GM21381 (cell line): ENCODE results near the gene LAMA2.
"Not testable (repeated sequence)": the region's sequence is repeated elsewhere in the genome, so short reads cannot be mapped to it uniquely, and the experiment has no call there.

Experiments used
- ATAC-seq: cut with Tn5 transposase; IDR thresholded peaks from one replicate; pipeline ENCODE4 v1.9.1; 2021; ENCODE audit warnings: mild to moderate bottlenecking, moderate library complexity; ENCODE audit not compliant: unreplicated experiment

Gene LAMA2

DNA sequence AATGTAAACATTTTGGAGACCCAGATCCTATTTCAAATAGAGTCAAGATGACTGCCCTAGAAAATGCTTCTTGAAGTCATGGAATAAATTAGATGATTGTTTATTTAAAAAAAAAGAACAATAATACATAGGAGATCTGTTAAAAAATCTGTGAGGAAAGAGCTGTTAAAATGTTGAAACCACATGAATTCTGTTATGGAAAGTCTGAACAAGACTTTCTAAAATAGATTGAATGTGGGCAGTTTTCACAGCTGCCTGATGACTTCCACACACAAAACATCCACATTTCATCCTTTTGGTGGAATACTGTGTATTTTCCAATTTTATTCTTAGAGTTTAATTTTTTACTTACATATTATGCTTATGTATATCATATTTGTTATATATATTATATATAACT lies 186.1 kb downstream of the LAMA2 start:
- no peak for ATAC-seq

DNA sequence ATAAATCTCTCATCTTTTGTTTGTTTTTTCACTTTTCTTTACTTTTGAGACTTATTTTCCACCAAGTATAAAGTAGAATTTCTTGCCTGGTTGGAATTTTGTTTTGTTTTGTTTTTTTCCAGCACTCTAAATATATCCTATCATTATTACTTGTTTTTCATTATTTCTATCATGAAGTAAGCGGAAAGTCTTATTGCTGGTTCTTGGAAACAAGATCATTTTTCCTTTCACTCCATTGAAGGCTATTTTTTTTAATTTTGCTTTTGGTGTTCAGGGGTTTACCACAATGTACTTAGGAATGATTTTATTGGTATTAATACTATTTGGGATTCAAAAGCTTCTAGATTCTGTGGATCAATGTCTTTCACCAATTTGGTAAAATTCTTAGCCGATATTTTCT lies 190.1 kb downstream of the LAMA2 start:
- ATAC-seq = no peak

DNA sequence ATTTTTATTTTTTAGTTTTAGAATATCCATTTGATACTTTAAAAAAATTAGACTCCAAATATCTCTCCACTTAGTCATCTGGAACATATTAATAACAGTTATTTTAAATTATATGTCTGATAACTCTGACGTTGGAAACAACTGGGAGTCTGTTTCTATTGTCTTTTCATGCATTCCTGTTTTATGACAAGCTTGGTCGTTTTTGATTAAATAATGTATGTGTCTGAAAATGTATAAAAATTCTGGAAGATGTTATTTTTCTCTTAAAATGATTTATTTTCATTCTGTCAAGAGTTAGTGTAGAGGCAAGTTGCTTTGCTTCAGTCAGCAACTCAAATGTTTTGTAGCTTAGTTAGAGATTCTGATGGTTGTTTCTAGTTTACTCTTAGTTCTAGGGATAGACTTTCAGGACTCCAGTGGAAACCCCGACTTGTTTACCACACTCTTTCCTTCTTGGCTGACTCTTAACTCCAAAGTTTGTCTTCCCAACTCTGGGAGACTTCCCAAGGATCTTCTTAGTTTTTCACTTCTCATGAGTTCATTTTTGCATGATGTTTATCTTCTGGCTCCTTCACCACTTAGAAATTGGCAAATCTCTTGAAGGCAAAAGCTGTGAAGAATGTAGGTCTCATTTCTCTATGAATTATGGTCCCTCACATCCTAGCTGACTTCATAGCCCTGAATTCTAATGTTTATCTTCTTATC lies 190.9 kb downstream of the LAMA2 start:
- no peak for ATAC-seq

DNA sequence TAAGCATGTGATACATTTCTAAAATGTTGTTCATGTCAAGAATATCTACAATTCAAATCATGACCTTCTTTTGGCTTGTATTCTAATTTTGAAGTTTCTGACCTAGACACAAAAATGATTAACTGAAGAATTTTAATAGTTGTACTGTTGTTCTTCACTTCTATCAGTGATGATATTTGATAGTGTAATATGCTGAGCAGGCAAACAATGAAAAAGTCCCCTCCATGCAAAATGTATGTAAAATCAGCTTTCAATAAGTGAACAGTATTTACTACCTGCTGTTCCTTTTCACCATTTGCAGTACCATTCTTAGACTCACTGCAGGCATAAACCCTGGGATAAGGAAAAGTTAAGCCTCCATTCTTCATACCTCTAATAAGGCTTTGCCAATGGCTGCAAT lies 201.5 kb downstream of the LAMA2 start:
- ATAC-seq = no peak

DNA sequence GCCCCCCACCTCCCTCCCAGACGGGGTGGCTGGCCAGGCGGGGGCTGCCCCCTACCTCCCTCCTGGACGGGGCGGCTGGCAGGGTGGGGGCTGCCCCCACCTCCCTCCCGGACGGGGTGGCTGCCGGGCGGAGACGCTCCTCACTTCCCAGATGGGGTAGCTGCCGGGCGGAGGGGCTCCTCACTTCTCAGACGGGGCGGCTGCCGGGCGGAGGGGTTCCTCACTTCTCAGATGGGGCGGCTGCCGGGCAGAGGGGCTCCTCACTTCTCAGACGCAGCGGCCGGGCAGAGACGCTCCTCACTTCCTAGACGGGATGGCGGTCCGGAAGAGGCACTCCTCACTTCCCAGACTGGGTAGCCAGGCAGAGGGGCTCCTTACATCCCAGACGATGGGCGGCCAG lies 205.5 kb downstream of the LAMA2 start:
- not testable (repeated sequence) for ATAC-seq

DNA sequence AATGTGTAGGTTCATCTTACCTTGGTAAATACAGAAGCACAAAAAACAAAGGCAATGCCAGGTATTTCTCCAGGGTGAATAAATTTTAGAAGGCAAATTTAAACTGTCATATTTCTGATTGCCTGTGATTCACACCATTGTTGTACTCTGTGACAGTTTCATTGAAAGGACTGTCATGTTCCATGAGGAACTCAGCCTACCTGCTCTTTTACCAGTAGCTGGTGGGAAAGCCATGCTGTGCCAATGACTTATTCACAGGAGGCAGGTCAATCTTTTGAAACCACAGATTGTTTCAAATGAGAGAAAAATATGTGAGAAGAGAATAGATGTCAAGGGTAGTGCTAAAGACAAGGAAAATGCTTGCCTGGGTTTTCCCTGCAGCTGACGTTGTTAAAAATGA lies 206.4 kb downstream of the LAMA2 start:
- ATAC-seq = no peak

DNA sequence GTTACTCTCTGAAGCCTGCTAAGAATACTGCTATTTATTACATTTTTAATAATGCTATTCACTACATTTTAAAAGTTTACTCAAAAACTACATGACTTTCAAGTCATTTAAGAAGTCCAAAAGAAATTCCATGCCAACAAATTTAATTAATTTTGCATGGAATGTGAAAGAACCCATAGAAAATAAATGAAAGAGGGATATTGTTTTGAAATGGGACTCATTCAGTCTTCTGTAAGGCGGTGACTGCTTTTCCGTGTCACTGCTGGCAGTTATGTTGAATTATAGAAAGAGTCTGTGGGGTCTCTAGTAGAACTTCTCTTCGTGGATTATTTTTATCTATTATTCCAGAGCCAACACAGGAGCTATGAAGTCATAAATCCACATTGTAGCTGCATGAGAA lies 211.2 kb downstream of the LAMA2 start:
- no peak for ATAC-seq

DNA sequence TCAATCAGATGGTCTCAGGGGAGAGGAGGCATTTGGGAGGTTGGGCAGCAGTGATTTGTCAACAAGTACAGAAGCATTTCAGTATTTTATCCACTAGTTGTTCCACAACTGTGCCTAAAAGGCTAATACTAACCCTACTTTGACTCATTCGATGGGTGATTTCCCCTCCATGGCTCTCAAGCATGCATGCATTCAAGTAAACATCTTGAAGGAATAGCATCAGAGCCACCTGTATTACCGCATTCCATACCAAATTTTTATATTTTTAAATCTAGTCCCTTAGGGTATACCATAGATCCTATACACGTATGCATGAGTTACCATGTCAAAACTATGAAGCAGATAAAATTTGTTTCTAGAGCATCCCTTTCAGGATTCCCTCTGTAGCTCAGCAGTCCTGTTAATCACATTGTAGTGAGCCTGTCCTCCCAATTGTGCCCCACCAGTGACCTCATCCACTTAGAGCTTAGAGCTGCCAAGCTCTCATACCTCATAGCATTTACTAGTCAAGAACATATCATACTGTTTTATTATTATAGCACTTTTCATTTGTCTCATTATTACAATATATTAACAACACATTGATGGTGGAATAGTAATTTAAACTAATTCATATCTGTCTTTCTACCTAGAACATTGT lies 213.8 kb downstream of the LAMA2 start:
- ATAC-seq = no peak

DNA sequence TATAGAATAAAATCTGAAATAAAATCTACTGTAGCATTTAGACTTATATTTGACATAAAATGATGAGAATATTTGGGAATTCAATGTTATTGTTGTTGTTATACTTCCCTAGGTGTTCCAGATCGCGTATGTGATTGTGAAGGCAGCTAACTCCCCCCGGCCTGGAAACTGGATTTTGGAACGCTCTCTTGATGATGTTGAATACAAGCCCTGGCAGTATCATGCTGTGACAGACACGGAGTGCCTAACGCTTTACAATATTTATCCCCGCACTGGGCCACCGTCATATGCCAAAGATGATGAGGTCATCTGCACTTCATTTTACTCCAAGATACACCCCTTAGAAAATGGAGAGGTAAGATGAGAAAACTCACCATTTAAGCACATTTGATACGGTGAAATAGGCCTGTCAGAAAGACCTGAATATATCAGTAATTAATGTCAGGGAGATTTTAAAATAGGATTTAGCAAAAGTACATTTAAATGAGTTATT lies 215.2 kb downstream of the LAMA2 start:
- ATAC-seq = no peak

DNA sequence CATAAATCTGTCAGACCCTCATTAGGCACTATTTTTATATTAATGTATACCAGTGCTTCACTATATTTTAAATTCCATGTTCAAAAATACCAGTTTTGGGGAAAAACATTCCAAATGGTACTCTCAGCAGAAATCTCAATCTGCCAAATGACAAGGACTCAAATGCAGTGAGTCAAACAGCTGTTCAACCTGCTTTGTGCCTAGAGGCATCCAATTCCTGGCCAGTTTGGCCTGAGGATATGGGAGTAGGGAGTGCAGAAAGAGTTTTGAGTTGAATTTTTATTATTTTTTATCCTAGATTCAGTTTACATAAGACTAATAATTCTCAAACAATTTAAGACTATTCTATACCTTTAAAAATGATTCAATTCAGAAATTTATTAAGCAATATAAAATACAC lies 216.8 kb downstream of the LAMA2 start:
- ATAC-seq = no peak

DNA sequence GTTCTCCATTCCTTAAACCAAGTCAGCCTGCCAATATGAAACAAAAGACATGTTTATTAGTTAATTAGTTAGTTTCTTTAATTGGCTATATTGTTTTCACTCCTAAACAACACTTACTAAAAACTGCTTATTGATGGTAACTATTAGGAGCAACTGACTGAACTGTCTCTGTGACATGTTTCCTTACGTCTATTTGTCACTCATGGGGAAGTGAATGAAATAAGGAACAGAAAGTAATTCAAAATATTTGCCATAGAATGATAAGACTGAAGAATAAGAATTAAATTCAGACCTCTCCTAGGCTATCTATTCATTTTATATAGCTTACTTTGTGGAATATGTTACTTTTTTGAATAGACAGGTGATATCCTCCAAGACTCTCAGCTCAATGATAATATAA lies 217.2 kb downstream of the LAMA2 start:
- no peak for ATAC-seq

DNA sequence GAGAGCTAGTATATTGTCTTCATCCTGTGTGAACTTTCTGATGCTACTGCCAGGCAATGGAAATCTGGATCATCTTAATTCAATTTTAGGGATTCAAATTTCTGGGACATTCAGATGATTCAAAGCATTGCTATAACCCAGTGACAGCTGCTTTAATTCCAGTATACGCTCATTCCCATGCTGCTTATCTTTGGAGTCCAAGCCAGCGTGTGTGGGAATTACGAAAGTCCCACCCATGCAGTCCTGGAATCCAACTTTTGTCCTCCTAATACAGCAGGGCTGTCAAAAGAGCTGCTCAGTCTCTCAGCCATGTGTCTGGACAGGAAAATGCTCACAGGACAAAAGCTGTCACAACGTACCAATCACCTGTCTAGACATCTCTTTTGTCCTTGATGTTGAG lies 219.8 kb downstream of the LAMA2 start:
- no peak for ATAC-seq

DNA sequence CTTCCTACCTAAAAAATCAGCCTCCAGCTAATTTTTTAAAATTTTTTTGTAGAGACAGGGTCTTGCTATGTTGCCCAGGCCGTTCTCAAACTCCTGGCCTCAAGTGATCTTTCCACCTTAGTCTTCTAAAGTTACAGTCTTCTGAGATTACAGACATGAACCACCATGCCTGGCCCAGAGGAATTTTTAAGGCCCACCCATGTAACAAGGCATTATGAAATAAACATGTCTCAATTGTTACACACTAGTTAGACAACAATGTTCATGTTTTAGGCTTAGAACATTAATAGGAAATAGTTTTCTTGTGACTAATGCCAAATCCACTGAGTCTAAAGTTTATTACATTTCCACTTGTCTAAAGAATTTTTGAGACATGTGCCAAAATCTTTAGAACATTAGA lies 221.2 kb downstream of the LAMA2 start:
- no peak for ATAC-seq

DNA sequence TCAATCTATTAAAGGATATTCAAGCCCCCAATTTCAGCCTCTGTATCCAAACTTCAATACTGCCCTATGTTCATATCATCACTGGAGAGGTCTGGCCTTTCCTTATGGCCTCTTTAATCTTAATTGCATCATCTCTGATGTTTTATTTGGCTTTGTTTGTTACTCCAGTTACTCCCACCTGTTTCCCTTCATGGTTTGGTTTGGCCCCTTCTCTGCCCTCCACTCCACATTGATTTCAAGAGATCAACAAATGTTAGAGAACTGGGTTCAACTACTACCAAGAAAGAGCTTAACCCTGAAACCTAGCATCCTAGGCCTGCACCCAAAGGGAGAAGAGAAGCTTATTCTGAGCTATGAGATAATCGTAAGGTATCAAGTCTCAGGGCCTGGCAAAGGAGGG lies 221.6 kb downstream of the LAMA2 start:
- ATAC-seq = no peak

DNA sequence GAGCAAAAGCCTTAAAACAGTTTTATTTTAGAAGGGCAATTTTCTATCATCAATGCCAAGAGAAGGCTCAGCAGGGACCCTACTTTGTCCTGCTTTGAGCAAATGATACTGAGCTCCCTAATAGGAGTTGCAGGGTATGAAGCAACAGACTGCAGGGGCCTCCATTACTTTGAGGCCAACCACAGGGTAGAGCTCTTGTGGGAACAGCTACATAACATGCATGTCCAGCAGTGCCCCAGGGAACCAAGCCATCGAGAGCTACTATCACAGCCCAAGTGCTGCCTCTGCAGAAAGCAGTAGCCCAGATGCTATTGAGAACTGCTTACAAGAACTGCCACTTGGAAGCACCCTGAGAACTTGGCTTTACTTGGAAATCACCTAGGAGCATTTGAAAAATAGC lies 222.1 kb downstream of the LAMA2 start:
- ATAC-seq = no peak

DNA sequence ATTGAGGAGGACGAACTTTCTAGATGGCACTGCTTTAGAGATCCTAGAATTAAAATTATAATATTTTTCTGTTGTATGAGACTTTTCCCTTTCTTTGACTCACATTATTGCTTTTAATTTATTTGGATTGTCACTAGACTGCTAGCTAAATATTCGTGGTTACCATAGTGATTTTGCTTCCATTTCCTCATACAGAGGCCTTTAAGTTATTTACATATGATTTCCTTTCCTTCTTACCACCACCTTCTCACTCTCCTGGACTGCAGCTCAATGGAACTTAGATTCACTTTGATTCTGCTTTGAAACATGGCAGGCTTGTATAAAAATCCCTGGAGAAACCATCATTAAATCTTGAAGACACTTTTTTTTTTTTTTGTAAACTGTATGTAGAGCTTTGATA lies 222.9 kb downstream of the LAMA2 start:
- no peak for ATAC-seq

DNA sequence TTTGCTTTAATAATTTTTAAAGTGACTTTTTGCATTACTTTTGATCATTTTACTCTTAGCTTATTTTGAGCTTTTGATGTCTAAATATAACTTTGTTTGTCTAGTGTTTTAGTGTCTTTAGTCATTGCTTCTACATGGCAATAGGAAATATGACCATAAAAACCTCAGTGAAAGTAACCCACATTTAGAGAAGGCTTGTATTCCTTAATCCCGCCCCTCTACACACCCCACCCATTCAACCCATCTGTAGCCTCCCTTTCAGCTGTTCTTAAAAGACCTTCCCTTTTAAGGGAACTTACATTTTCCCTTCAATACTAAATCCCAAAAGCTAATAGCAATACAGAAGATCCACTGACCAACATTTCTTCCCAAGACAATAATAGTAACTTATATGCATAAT lies 225.4 kb downstream of the LAMA2 start:
- no peak for ATAC-seq

DNA sequence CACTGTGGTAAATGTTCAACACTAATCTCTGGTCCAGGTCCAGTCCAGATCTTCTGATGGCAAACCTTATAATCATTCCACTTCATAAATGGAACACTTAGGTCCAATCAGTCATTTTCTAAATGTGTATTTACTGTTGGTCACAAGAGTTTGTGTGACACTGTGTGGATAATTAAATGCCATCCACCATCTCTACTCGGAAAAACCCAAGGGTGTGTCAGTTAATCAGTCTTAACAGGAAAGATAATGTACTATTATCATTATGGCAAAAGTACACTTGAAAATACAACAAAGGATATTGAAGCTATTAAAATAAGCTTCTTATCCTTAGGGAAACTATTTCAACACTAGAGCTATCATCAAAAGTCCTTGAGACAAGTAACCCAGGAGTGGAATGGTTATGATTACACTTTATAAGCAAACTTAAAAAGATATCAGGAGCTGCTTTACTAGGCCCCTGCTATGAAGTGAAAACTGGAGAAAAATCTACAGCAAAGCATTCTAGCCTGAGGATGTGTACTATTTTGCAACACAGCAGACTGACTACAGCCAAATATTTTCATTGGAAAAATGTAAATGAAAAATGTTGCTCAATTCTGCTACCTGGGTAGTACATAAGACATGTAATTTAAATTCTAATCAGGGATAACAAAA lies 227.9 kb downstream of the LAMA2 start:
- no peak for ATAC-seq

DNA sequence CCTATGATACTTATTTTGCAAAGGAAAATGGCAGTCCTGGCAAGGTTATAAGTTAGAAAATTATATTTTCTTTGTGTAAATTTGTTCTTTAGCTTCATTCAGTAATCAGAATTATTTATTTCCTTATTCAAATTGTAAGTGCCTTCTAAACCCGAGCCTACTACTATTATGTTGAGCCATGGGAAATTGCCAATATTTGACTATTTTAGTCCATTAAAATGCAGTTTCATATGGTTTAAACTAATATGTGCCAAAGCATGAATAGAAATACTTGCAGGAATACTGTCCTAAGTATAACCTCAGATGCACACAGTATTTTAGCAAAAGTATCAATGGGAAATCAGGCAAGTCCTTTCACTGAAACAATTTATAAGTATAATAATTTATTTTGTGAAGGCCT lies 228.4 kb downstream of the LAMA2 start:
- no peak for ATAC-seq

DNA sequence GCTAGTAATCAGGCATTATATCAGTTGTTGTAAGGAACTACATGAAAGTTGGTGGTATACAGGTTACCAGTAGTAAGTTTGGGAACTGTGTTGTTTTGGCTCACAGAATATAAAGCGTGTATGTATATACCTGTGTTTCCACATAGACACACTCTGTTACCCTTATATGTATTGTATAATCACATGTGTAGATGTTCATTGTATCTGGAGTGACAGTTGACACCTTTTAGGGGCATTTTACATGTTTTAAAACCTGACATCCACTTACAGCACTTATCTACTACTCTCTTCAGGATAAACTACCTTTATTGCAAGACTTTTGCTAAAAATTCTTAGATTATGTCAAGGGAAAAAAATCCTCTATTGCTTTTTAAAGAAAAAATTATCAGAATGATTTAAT lies 228.9 kb downstream of the LAMA2 start:
- ATAC-seq = no peak

DNA sequence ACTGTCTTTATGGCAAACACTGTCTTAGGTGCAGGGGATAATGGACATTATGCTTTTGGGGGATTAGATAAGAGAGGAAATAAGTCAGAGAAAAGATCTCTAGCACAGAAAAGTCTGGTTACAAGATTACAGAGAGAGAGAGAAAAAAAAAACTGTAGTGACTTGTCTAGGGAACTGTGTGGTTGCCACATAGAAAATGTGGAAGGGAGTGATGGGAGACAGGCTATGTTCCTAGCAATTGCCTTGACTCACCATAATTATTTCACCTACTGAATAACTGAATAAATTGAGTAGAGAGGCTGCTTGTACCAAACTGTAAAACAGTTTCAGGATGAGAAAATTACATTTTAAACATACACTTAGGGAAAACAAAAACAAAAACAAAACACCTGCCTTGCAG lies 229.7 kb downstream of the LAMA2 start:
- no peak for ATAC-seq

DNA sequence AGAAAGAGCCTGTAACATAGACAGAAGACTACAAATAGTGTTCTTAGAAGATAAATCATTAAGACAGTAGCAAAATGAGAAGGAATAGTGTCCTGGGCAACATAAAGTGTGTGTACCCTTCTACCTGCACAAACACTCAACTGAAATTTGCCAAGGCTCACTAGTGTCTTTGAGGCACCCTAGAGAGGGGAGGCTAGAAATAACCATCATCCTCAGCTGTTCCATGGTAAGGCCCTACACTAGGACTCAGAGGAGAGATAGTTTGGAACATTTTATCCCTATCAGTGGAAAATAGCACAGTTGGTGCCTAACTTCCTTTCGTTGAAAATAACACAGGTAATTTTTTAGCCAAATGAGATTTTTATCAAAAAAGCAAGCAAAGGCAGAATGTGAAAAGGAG lies 230.7 kb downstream of the LAMA2 start:
- ATAC-seq = no peak
